ENCODE data around the gene KIF2A. TPM values are rescaled to one million over a fixed set of nuclear protein-coding genes. Genes with fewer than 3 reads are reported as not detected.

The KIF2A gene
- total and polyA plus RNA-seq, 4 donors: 3.8 to 17.5 (median 6.8) TPM

DNA sequence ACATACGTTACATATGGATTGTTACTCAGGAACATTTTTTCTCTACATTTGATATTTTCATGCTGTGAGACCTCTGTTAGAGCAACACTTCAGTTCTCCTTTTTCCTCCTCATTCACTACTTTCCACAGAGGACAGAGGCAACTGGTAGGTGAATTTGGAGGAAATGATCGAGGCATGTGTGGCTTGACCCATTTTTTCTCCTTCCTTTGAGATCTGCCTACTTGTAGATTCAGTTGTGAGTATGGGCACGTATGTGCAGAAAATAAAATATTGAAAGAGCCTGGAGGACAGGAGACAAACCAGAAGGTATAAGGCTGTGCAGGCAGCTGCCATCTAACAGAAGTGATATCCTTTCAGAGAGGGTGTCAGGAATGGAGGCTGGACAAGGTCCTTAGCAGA lies 19.2 kb upstream of the KIF2A start:
- Histone ChIP-seq H3K9me3 (ENCODE audit: control insufficient read depth in 4 of 4, low read length in 3 of 4) (no peaks in the 10 kb centered on the region), H3K4me1 (ENCODE audit: control insufficient read depth in 4 of 4, insufficient read depth in 4 of 4, low read length in 3 of 4) (no peaks in the 10 kb centered on the region), H3K4me3 (ENCODE audit: low read depth in 1 of 3, low read length in 3 of 3) (no peak overlapping the region), H3K27me3 (ENCODE audit: control insufficient read depth in 4 of 4, insufficient read depth in 4 of 4, low read length in 3 of 4) (peaks cover 0 to 2% (median 0%) of the 10 kb centered on the region in 4 donors), H3K9ac (ENCODE audit: low read depth in 1 of 2, low read length in 2 of 2) (no peak overlapping the region), H3K36me3 (ENCODE audit: control insufficient read depth in 4 of 4, insufficient read depth in 3 of 4, low read depth in 1 of 4, low read length in 3 of 4) (no peaks in the 10 kb centered on the region), H3K27ac (ENCODE audit: low read depth in 1 of 2, low read length in 2 of 2) (no peak overlapping the region)
- TF ChIP-seq RAD21 (IDR thresholded peaks at IDR 0.05) (no peak), SP1 (IDR thresholded peaks at IDR 0.05) (no peak), TAF1 (conservative IDR thresholded peaks at IDR 0.05) (no peak), HNF4G (IDR thresholded peaks at IDR 0.05) (no peak)
- DNase-seq (ENCODE audit: low spot score): no peak
- WGBS: 87% methylated on average over 3 of the region's 3 CpGs

DNA sequence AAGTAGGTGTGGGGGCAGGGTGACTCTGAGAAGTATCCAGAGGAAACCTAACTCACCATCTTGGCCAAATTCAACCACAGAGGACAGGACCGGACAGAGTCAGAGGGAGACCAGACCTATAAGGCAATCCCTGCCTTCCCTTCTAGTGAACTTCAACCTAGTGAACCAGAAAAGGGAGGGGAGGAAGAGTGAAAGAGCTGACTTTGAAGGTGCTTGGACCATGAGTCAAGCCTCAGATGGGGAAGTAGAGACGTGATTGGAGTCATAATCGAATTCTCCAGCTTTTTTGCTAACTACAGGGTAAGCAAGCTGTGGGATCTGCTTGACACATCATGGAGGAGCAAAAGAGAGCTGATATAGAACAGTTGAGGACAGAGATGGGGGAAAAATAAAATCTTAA lies 18.8 kb upstream of the KIF2A start:
- Histone ChIP-seq H3K9ac (ENCODE audit: low read depth in 1 of 2, low read length in 2 of 2) (no peak overlapping the region), H3K27me3 (ENCODE audit: control insufficient read depth in 4 of 4, insufficient read depth in 4 of 4, low read length in 3 of 4) (peaks cover 0 to 2% (median 0%) of the 10 kb centered on the region in 4 donors), H3K4me1 (ENCODE audit: control insufficient read depth in 4 of 4, insufficient read depth in 4 of 4, low read length in 3 of 4) (no peaks in the 10 kb centered on the region), H3K9me3 (ENCODE audit: control insufficient read depth in 4 of 4, low read length in 3 of 4) (no peaks in the 10 kb centered on the region), H3K4me3 (ENCODE audit: low read depth in 1 of 3, low read length in 3 of 3) (no peak overlapping the region), H3K27ac (ENCODE audit: low read depth in 1 of 2, low read length in 2 of 2) (no peak overlapping the region), H3K36me3 (ENCODE audit: control insufficient read depth in 4 of 4, insufficient read depth in 3 of 4, low read depth in 1 of 4, low read length in 3 of 4) (no peaks in the 10 kb centered on the region)
- no peak for TF ChIP-seq FOXA1 (IDR thresholded peaks at IDR 0.05)
- TF ChIP-seq FOXA2 (IDR thresholded peaks at IDR 0.05): no peak
- no peak for TF ChIP-seq RXRA (IDR thresholded peaks at IDR 0.05)
- TF ChIP-seq NR2F2 (IDR thresholded peaks at IDR 0.05): no peak
- TF ChIP-seq EGR1 (IDR thresholded peaks at IDR 0.05; ENCODE audit: low read depth in 2 of 2): no peak
- no peak for TF ChIP-seq GABPA (IDR thresholded peaks at IDR 0.05 in 1 of 2, conservative IDR thresholded peaks at IDR 0.05 in 1 of 2)
- no peak for TF ChIP-seq TAF1 (conservative IDR thresholded peaks at IDR 0.05)
- TF ChIP-seq RAD21 (IDR thresholded peaks at IDR 0.05): no peak
- no peak for TF ChIP-seq SP1 (IDR thresholded peaks at IDR 0.05)
- TF ChIP-seq, protein P1, sequence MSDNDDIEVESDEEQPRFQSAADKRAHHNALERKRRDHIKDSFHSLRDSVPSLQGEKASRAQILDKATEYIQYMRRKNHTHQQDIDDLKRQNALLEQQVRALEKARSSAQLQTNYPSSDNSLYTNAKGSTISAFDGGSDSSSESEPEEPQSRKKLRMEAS (IDR thresholded peaks at IDR 0.05): no peak
- no peak for TF ChIP-seq CTCF (IDR thresholded peaks at IDR 0.05; ENCODE audit: low read depth, low read length, missing input control)
- WGBS: 73% methylated on average over 3 of the region's 3 CpGs
- no peak for DNase-seq (ENCODE audit: low spot score)

DNA sequence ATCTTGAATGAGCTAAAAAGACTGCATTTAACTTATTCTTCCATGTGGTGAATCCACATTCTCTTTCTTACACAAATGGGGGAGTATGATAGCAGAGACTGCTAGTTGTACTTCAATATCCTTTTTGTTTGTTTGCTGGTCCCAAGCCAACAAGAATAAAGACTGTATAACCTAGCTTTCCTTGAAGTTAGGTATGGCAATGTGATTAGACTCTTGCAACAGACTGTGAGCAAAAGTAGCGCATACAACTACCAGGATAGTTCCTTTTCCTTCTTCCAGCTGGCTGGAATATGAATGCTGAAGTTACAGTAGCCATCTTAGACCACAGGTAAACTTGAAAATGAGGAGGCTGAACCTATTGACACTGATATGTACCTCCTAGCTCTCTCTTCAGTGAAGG lies 17.9 kb upstream of the KIF2A start:
- Histone ChIP-seq H3K4me3 (ENCODE audit: low read depth in 1 of 3, low read length in 3 of 3) (no peak overlapping the region), H3K4me1 (ENCODE audit: control insufficient read depth in 4 of 4, insufficient read depth in 4 of 4, low read length in 3 of 4) (no peaks in the 10 kb centered on the region), H3K27ac (ENCODE audit: low read depth in 1 of 2, low read length in 2 of 2) (no peak overlapping the region), H3K9ac (ENCODE audit: low read depth in 1 of 2, low read length in 2 of 2) (no peak overlapping the region), H3K9me3 (ENCODE audit: control insufficient read depth in 4 of 4, low read length in 3 of 4) (no peaks in the 10 kb centered on the region), H3K27me3 (ENCODE audit: control insufficient read depth in 4 of 4, insufficient read depth in 4 of 4, low read length in 3 of 4) (peaks cover 0 to 2% (median 0%) of the 10 kb centered on the region in 4 donors), H3K36me3 (ENCODE audit: control insufficient read depth in 4 of 4, insufficient read depth in 3 of 4, low read depth in 1 of 4, low read length in 3 of 4) (no peaks in the 10 kb centered on the region)
- WGBS: 93% methylated on average over 1 of the region's 1 CpG
- TF ChIP-seq EGR1 (IDR thresholded peaks at IDR 0.05; ENCODE audit: low read depth in 2 of 2): no peak
- TF ChIP-seq HNF4A (conservative IDR thresholded peaks at IDR 0.05): no peak
- TF ChIP-seq RAD21 (IDR thresholded peaks at IDR 0.05): no peak
- no peak for TF ChIP-seq RXRA (IDR thresholded peaks at IDR 0.05)
- TF ChIP-seq, protein P2, sequence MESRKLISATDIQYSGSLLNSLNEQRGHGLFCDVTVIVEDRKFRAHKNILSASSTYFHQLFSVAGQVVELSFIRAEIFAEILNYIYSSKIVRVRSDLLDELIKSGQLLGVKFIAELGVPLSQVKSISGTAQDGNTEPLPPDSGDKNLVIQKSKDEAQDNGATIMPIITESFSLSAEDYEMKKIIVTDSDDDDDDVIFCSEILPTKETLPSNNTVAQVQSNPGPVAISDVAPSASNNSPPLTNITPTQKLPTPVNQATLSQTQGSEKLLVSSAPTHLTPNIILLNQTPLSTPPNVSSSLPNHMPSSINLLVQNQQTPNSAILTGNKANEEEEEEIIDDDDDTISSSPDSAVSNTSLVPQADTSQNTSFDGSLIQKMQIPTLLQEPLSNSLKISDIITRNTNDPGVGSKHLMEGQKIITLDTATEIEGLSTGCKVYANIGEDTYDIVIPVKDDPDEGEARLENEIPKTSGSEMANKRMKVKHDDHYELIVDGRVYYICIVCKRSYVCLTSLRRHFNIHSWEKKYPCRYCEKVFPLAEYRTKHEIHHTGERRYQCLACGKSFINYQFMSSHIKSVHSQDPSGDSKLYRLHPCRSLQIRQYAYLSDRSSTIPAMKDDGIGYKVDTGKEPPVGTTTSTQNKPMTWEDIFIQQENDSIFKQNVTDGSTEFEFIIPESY (IDR thresholded peaks at IDR 0.05): no peak
- TF ChIP-seq GABPA (IDR thresholded peaks at IDR 0.05 in 1 of 2, conservative IDR thresholded peaks at IDR 0.05 in 1 of 2): no peak
- TF ChIP-seq ATF3 (IDR thresholded peaks at IDR 0.05): no peak
- TF ChIP-seq TAF1 (conservative IDR thresholded peaks at IDR 0.05): no peak
- no peak for TF ChIP-seq FOXA2 (IDR thresholded peaks at IDR 0.05)
- TF ChIP-seq SP1 (IDR thresholded peaks at IDR 0.05): no peak
- no peak for DNase-seq (ENCODE audit: low spot score)

Data from liver (tissue), 9 donors.